Effector memory CD4-positive, alpha-beta T cell (primary cell): ENCODE measurements around the gene TMEM59L.

ENCODE experiments used
- DNase-seq, 3 donors: peaks; one replicate each; pipeline ENCODE4 v3.0.0-alpha.2; 2020
- H3K27ac ChIP-seq: 2 replicates; pipeline ENCODE4 v1.7.0; 2013; ENCODE audit warnings: mild to moderate bottlenecking, low read length, moderate library complexity; ENCODE audit not compliant: insufficient read depth, poor library complexity, severe bottlenecking
- H3K27me3 ChIP-seq: replicated peaks from 2 replicates; pipeline ENCODE4 v1.7.0; 2013; ENCODE audit warnings: mild to moderate bottlenecking, low read length; ENCODE audit not compliant: insufficient read depth, control insufficient read depth, poor library complexity, severe bottlenecking
- H3K36me3 ChIP-seq: 2 replicates; pipeline ENCODE4 v1.7.0; 2013; ENCODE audit warnings: mild to moderate bottlenecking, low read length, moderate library complexity; ENCODE audit not compliant: control insufficient read depth, insufficient read depth
- H3K4me1 ChIP-seq: 2 replicates; pipeline ENCODE4 v1.7.0; 2013; ENCODE audit warnings: low read length, mild to moderate bottlenecking; ENCODE audit not compliant: control insufficient read depth, insufficient read depth, poor library complexity, severe bottlenecking
- H3K4me3 ChIP-seq: 2 replicates; pipeline ENCODE4 v1.7.0; 2013; ENCODE audit warnings: low read length, low read depth, mild to moderate bottlenecking; ENCODE audit not compliant: insufficient read depth, poor library complexity, severe bottlenecking
- H3K9me3 ChIP-seq: 2 replicates; pipeline ENCODE4 v1.7.0; 2013; ENCODE audit warnings: mild to moderate bottlenecking, low read length, moderate library complexity; ENCODE audit not compliant: control insufficient read depth

TMEM59L gene

GRCh38 chr19:18667531-18668251 is 55.0 kb downstream of the TMEM59L start:
- Histone ChIP-seq H3K9me3 (no peaks in the 10 kb centered on the region), H3K36me3 (peaks cover 30% of the 10 kb centered on the region)

GRCh38 chr19:18668252-18668631 is 55.6 kb downstream of the TMEM59L start:
- H3K9me3 ChIP-seq = no peaks in the 10 kb centered on the region
- H3K27ac ChIP-seq = no peak overlapping the region
- H3K27me3 ChIP-seq = no peaks in the 10 kb centered on the region
- H3K4me1 ChIP-seq = peaks cover 7% of the 10 kb centered on the region
- H3K4me3 ChIP-seq = no peak overlapping the region
- H3K36me3 ChIP-seq = peaks cover 30% of the 10 kb centered on the region
- no peak for DNase-seq

More at GRCh38 chr19:18667531-18668251, 55.0 kb downstream of the TMEM59L start:
- Histone ChIP-seq H3K4me1 (peaks cover 7% of the 10 kb centered on the region), H3K4me3 (no peak overlapping the region), H3K27me3 (no peaks in the 10 kb centered on the region), H3K27ac (no peak overlapping the region)
- no peak for DNase-seq

- peaks cover 30% of the 10 kb centered on the region for H3K36me3 ChIP-seq
- no peaks in the 10 kb centered on the region for H3K9me3 ChIP-seq
- DNase-seq = no peak
- H3K27ac ChIP-seq = no peak overlapping the region
- H3K4me1 ChIP-seq = peaks cover 3% of the 10 kb centered on the region
- no peak overlapping the region for H3K4me3 ChIP-seq
- no peaks in the 10 kb centered on the region for H3K27me3 ChIP-seq
Measured at GRCh38 chr19:18668744-18669523, 56.3 kb downstream of the TMEM59L start.

- H3K4me1 ChIP-seq = no peaks in the 10 kb centered on the region
- H3K9me3 ChIP-seq = no peaks in the 10 kb centered on the region
- no peaks in the 10 kb centered on the region for H3K27me3 ChIP-seq
- no peak overlapping the region for H3K4me3 ChIP-seq
- H3K36me3 ChIP-seq = peaks cover 30% of the 10 kb centered on the region
- no peak overlapping the region for H3K27ac ChIP-seq
- DNase-seq = no peak
Measured at GRCh38 chr19:18669524-18669817, 56.8 kb downstream of the TMEM59L start.

GRCh38 chr19:18669883-18670282 is 57.2 kb downstream of the TMEM59L start:
- H3K4me1 ChIP-seq = no peaks in the 10 kb centered on the region
- H3K27ac ChIP-seq = no peak overlapping the region
- peaks cover 30% of the 10 kb centered on the region for H3K36me3 ChIP-seq
- no peaks in the 10 kb centered on the region for H3K9me3 ChIP-seq
- no peak overlapping the region for H3K4me3 ChIP-seq
- DNase-seq = no peak
- H3K27me3 ChIP-seq = no peaks in the 10 kb centered on the region

- Histone ChIP-seq H3K4me1 (no peaks in the 10 kb centered on the region), H3K36me3 (peaks cover 29% of the 10 kb centered on the region), H3K9me3 (no peaks in the 10 kb centered on the region), H3K27ac (no peak overlapping the region), H3K27me3 (no peaks in the 10 kb centered on the region), H3K4me3 (no peak overlapping the region)
- no peak for DNase-seq
Measured at GRCh38 chr19:18670312-18670711, 57.6 kb downstream of the TMEM59L start.
